ENCODE measurements around the gene RAB10.

GRCh38 chr2:26086779-26087178 lies 52.9 kb downstream of the RAB10 start:
- no peak for TF ChIP-seq ZFX (IDR thresholded peaks at IDR 0.05; ENCODE audit: borderline replicate concordance)
- TF ChIP-seq, protein P1, sequence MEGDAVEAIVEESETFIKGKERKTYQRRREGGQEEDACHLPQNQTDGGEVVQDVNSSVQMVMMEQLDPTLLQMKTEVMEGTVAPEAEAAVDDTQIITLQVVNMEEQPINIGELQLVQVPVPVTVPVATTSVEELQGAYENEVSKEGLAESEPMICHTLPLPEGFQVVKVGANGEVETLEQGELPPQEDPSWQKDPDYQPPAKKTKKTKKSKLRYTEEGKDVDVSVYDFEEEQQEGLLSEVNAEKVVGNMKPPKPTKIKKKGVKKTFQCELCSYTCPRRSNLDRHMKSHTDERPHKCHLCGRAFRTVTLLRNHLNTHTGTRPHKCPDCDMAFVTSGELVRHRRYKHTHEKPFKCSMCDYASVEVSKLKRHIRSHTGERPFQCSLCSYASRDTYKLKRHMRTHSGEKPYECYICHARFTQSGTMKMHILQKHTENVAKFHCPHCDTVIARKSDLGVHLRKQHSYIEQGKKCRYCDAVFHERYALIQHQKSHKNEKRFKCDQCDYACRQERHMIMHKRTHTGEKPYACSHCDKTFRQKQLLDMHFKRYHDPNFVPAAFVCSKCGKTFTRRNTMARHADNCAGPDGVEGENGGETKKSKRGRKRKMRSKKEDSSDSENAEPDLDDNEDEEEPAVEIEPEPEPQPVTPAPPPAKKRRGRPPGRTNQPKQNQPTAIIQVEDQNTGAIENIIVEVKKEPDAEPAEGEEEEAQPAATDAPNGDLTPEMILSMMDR (IDR thresholded peaks at IDR 0.05), result no peak
